HG03064 (cell line): ENCODE measurements around the gene ASXL1.
"Not testable (repeated sequence)": the region's sequence is repeated elsewhere in the genome, so short reads cannot be mapped to it uniquely, and the experiment has no call there.

Source experiments
- ATAC-seq: cut with Tn5 transposase; IDR thresholded peaks from one replicate; pipeline ENCODE4 v1.9.1; 2021; ENCODE audit warnings: low read depth; ENCODE audit not compliant: unreplicated experiment

ASXL1 gene

DNA sequence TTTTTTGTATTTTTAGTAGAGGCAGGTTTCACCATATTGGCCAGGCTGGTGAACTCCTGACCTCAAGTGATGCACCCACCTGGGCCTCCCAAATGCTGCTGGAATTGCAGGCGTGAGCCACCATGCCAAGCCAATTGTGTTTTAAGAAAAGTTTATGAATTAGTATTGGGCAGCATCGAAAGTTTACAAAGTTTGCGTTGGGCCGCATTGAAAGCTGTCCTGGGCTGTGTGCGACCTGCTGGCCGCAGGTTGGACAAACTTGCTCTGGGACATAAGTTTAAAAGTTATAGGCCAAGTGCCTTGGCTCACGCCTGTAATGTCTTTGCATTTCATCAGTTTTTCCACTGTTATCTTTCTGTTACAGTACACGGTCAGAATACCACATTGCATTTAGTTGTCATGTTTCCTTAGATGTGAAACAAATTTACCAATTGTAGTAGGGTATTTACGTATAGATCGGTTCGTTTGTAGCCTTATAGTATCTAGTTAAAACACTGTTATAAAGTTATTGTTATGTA lies 39.5 kb downstream of the ASXL1 start:
- ATAC-seq: no peak

DNA sequence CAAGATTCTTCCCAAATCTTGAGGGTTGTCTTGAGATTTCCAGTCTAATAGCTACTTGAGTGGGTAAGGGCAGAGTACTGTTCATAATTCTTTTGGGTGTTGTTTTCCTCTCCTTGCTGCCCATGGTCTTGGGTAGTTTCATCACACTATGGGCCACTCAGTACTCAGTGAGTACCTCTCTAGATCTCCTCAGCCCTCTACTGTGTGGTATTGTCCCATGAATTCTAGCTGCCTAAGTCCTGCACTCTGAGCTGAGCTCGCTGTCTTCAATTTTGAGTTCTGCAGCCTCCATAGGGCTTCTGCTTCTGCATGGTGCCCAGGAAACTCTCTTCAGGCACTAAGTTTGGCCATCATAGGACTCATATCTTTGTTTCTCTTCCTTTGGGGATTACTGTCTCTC lies 42.3 kb downstream of the ASXL1 start:
- ATAC-seq: no peak

DNA sequence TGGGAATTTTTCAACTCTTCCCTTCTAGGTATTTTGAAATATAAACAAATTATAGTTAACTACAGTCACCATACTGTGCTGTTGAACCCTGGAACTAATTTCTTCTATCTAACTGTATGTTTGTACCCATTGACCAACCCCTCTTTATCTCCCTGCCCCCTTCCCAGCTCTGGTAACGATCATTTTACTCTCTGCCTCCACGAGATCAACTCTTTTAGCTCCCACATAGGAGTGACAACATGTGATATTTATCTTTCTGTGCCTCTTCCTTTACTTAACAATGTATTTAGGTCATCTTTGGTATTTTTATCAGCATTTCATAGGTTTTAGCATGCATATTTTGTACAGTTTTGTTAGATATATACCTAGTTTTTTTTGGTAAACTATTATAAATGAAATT lies 45.9 kb downstream of the ASXL1 start:
- no peak for ATAC-seq

DNA sequence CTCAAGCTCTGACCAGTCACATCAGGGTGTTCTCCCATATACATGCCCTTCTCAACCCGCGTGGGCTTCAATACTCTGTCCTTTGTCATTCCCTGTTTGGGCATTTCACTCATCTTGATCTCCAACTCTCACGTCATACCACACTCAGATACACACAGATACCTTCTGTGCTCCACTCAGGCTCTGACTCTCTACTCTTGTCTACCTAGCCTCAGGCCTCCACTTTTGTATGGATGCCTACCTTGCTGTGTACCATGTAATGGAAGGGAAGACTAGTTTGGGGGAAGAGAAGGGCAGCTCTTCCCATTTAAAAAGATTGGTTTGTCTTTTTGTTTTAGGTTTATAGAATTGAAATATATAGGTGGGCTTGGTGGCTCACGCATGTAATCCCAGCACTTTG lies 48.6 kb downstream of the ASXL1 start:
- no peak for ATAC-seq

DNA sequence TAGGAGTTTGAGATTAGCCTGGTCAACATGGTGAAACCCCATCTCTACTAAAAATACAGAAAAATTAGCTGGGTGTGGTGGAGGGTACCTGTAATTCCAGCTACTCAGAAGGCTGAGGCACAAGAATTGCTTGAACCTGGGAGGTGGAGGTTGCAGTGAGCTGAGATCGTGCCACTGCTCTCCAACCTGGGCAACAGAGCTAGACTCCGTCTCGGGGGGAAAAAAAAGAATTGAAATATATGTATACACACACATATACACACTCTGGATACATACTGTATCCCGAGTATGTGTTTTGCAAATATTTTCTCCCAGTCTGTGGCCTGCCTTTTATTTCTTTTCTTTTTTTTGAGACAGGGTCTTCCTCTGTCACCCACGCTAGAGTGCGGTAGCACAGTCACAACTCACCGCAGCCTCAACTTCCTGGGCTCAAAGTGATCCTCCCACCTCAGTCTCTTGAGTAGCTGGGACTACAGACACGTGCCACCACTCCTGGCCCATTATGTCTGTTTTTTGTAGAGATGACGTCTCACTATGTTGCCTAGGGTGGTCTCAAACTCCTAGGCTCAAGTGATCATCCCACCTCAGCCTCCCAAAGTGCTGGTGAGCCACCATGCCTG lies 49.1 kb downstream of the ASXL1 start:
- not testable (repeated sequence) for ATAC-seq

DNA sequence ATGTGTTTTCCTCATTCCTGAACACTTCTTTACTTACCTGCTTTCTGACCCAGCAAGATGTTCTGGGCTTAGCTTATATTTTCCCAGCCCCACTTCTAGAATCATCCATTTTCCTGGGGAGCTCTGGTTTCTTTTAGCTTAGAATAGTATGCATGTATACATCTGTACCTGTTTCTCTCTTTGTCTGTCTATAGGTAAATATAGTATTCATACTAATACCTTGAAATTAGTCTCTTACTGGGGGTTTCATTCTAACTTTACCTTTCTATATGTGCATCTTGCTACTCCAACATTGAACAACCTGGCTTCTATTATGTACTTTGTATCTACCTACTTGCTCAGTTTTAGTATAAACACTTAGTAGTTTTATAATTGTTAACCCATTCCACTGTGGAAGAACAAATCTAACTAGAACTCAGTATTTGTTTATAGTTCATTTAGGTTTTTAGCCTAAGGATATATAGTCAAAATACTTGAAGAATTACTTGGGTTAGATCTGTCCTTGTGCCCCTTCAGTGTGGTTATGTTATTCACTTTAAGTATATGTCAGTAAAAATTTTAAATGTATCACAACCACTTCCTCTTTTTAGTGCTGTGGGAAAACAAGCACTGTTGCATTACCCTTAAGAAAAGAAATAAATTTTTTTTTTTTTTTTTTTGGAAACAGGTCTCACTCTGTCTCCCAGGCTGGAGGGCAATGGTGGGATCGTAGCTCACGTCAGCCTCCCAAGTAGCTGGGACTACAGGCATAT lies 54.0 kb downstream of the ASXL1 start:
- ATAC-seq: no peak

DNA sequence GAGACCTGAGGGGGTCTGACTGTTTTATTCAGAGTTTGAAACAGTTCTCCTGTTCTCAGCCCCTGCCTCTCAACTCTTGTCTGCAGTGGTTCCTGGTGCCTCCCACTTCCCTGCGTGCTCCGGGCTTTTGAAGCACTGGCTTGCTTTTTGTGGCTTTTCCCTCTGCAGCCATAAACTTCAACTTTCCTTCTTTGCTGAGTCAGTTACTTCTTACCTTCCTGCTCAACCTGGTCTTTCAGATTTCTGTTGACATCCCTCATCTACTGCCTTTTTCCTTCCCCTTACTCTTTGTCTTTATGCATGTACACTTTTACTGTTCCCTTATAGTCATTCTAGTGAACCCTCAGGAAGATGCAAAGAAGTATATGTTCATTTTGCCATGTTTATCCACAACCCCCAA lies 57.4 kb downstream of the ASXL1 start:
- ATAC-seq: no peak

DNA sequence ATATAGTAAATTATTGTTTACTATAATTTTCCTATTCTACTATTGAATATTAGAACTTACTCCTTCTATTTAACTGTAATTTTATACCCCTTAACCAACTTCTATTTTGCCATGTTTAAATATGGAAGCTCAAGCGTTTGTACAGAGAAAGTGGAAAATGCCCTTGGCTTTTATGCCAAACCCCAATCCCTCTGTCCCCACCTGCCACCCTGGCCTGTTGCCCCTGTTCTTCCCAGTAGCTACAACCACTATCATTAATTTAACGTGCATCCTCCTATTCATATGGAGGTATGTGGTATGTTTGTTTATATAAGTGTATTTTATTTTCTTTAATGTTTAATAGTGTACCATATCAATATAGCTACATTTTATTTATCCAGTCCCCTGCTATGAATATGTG lies 58.1 kb downstream of the ASXL1 start:
- ATAC-seq: no peak

DNA sequence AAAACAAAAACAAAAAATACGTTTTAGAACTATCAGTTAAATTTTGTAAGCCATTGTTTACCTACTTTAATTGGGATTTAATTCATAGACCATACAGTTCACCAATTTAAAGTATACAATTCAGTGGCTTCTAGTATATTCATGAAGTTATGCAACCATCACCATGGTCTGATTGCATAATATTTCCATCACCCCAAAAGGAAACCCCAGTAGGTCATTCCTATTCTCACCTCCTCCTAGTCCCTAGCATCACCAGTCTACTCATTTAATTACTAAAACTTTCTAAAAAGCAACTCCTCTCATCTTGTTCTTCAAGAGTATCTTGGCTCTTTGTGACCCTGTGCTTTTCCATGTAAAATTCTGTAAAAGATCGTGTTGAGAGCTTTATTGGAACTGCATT lies 60.2 kb downstream of the ASXL1 start:
- ATAC-seq: no peak

DNA sequence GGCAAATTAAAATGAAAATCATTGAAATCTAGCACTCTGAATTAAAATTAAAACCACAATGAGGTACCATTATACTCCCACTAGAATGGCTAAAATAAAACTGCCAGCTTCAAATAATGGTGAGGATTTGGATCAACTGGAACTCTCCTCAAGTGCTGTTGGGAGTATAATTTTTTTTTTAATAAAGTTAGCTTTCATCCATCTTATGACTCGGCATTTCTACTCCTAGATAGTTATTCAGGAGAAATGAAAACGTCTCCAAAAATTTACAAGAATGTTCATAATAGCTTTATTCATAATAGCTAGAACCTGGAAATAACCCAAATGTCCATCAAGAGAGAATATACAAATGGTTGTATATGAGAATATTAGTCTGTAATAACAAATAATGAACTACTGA lies 63.2 kb downstream of the ASXL1 start:
- no peak for ATAC-seq

DNA sequence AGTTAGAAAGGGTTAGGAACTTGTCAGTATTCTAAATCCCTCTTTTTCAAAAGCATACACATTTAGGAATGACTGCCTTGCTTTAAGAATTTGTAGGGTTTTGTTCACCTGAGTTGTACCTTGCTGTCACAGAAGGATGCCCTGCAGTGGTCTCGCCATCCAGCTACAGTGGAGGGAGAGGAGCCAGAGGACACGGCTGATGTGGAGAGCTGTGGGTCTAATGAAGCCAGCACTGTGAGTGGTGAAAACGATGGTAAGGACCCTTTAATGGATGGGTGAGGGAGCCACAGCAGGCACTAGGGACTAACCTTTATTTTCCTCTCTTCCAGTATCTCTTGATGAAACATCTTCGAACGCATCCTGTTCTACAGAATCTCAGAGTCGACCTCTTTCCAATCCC lies 69.9 kb downstream of the ASXL1 start:
- no peak for ATAC-seq

DNA sequence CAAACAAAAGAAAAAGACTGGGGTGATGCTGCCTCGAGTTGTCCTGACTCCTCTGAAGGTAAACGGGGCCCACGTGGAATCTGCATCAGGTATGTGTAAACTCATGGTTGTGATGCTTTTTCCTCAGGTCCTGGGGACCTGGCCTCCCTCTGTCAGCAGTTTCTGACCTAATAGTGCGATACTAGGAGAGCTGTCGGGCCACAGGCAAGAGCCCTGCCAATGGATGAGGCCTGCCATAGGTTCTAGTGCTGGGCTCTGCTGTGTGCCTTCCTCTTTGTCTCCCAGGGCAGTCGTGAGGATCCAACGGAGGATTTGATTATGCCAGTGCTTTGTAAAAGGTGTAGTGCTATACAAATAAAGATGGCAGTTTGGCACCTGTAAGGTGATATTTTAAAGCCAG lies 71.2 kb downstream of the ASXL1 start:
- no peak for ATAC-seq

DNA sequence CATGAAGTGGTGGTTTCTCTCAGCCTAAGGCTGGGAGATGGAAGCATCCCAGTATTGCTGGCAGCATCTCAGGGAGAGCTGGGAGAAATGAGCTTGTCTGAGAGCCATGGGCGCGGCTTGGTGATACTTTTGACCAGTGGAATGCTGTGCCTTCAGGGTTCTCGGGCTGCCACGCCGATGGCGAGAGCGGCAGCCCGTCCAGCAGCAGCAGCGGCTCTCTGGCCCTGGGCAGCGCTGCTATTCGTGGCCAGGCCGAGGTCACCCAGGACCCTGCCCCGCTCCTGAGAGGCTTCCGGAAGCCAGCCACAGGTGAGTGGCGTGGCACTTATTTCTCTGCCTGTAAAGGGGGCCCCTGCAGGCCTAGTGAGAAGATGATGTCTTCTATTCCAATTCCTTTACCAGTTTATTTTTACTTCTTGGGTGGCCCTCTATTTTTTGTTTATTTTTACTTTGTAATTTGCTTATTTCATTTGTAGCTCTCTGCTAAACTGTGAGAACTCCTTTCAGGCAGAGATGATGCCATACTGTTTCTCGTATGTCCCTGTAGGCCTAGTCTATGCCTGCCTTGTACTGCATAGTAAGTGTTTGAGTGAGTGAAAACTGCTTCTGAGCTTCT lies 71.7 kb downstream of the ASXL1 start:
- ATAC-seq: no peak

DNA sequence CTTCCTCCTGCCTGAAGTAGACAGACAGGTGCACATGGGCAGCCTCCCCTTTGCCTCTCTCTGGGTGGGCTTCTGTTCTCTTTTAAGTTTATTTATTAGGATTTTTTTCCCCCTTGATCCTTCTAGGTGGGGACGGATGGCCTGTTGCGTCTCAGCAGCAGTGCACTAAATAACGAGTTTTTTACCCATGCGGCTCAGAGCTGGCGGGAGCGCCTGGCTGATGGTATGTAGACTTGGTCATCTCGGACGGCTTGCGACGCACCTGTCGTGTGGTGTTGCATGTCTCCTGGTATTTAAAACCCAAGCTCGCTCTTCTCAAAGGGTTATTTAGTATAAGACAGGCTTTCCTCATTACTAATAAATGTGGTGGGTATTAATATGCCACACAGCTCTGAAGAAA lies 73.3 kb downstream of the ASXL1 start:
- ATAC-seq: no peak

DNA sequence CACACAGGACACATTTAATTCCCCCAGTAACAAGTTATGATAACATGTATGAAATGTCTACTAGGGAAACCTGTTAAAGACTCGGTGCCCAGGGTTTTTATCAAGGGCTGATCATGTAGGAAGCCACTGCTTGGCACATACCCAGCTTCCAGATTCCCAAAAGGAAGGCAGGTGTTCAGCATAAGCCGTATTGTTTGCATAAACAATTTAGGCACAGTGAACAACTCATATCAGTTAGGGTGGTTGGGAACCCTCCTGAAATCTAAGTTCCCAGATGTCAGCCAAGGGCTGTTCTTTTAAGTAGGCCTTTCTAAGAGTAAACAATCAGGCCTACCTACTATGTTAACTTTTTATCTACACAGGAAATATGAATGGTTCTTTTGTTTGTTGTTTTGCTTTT lies 74.1 kb downstream of the ASXL1 start:
- ATAC-seq: no peak

DNA sequence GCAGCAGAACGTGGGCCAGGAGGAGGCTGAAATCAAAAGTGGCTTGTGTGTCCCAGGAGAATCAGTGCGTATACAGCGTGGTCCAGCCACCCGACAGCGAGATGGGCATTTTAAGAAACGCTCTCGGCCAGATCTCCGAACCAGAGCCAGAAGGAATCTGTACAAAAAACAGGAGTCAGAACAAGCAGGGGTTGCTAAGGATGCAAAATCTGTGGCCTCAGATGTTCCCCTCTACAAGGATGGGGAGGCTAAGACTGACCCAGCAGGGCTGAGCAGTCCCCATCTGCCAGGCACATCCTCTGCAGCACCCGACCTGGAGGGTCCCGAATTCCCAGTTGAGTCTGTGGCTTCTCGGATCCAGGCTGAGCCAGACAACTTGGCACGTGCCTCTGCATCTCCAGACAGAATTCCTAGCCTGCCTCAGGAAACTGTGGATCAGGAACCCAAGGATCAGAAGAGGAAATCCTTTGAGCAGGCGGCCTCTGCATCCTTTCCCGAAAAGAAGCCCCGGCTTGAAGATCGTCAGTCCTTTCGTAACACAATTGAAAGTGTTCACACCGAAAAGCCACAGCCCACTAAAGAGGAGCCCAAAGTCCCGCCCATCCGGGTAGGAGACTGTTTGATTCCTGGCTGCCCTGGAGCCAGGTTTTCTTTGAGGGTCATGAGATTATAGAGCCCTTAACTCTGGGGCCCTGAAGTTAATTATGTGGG lies 75.3 kb downstream of the ASXL1 start:
- no peak for ATAC-seq

DNA sequence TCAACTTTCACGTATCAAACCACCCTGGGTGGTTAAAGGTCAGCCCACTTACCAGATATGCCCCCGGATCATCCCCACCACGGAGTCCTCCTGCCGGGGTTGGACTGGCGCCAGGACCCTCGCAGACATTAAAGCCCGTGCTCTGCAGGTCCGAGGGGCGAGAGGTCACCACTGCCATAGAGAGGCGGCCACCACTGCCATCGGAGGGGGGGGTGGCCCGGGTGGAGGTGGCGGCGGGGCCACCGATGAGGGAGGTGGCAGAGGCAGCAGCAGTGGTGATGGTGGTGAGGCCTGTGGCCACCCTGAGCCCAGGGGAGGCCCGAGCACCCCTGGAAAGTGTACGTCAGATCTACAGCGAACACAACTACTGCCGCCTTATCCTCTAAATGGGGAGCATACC lies 76.3 kb downstream of the ASXL1 start:
- no peak for ATAC-seq

DNA sequence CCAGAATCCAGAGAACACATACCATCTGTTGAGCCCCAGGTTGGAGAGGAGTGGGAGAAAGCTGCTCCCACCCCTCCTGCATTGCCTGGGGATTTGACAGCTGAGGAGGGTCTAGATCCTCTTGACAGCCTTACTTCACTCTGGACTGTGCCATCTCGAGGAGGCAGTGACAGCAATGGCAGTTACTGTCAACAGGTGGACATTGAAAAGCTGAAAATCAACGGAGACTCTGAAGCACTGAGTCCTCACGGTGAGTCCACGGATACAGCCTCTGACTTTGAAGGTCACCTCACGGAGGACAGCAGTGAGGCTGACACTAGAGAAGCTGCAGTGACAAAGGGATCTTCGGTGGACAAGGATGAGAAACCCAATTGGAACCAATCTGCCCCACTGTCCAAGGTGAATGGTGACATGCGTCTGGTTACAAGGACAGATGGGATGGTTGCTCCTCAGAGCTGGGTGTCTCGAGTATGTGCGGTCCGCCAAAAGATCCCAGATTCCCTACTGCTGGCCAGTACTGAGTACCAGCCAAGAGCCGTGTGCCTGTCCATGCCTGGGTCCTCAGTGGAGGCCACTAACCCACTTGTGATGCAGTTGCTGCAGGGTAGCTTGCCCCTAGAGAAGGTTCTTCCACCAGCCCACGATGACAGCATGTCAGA lies 77.4 kb downstream of the ASXL1 start:
- ATAC-seq: no peak

DNA sequence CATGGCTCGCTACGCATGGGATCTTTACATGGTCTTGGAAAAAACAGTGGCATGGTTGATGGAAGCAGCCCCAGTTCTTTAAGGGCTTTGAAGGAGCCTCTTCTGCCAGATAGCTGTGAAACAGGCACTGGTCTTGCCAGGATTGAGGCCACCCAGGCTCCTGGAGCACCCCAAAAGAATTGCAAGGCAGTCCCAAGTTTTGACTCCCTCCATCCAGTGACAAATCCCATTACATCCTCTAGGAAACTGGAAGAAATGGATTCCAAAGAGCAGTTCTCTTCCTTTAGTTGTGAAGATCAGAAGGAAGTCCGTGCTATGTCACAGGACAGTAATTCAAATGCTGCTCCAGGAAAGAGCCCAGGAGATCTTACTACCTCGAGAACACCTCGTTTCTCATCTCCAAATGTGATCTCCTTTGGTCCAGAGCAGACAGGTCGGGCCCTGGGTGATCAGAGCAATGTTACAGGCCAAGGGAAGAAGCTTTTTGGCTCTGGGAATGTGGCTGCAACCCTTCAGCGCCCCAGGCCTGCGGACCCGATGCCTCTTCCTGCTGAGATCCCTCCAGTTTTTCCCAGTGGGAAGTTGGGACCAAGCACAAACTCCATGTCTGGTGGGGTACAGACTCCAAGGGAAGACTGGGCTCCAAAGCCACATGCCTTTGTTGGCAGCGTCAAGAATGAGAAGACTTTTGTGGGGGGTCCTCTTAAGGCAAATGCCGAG lies 78.2 kb downstream of the ASXL1 start:
- ATAC-seq: no peak

DNA sequence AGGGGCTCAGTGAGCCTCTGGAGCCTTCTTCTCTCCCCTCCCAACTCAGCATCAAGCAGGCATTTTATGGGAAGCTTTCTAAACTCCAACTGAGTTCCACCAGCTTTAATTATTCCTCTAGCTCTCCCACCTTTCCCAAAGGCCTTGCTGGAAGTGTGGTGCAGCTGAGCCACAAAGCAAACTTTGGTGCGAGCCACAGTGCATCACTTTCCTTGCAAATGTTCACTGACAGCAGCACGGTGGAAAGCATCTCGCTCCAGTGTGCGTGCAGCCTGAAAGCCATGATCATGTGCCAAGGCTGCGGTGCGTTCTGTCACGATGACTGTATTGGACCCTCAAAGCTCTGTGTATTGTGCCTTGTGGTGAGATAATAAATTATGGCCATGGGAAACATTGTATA lies 78.8 kb downstream of the ASXL1 start:
- ATAC-seq: no peak
